PC-9 (cell line): ENCODE measurements around the gene KIFC1. TPM values are rescaled to one million over a fixed set of nuclear protein-coding genes. Genes with fewer than 3 reads are reported as not detected.
A peak's percentile ranks its signal among the peaks of the same experiment; 100 is the strongest.

Source experiments
- BruUV-seq: library from RNA; stranded (reverse); fragments of 400-500 nt; replicated peaks from 2 replicates; lab custom pipeline; 2021; lab: Mats Ljungman, UMichigan
- CTCF ChIA-PET: fragments of 300-600 bp; sonication (Branson Sonifier 250); formaldehyde crosslinking; loops from one replicate; lab custom pipeline; 2022; ENCODE audit warnings: antibody characterized with exemption; lab: Charles Lee
- POLR2A ChIA-PET: fragments of 300-600 bp; sonication (Branson Sonifier 250); formaldehyde crosslinking; loops from one replicate; lab custom pipeline; 2022; ENCODE audit warnings: antibody characterized with exemption; ENCODE audit not compliant: unreplicated experiment; lab: Charles Lee
- DNase-seq, 2 experiments: peaks; one replicate each; pipeline versions ENCODE4 v3.0.0 to v3.0.0-alpha.2; 2015 to 2022; ENCODE audit warnings: mixed read lengths in 1 of 2
- H2AFZ ChIP-seq: fragments of 200-600 bp; sonication (generic); 2 replicates; pipeline ENCODE4 v1.8.1; 2017; ENCODE audit warnings: antibody characterized with exemption
- H3F3A ChIP-seq: fragments of 200-600 bp; sonication (generic); 2 replicates; pipeline ENCODE4 v1.8.1; 2017; ENCODE audit warnings: antibody characterized with exemption, mild to moderate bottlenecking, low read depth; ENCODE audit not compliant: insufficient read depth
- H3K27ac ChIP-seq: fragments of 200-600 bp; sonication (generic); 2 replicates; pipeline ENCODE4 v1.6.1; 2016; ENCODE audit warnings: mixed run types
- H3K27me3 ChIP-seq: fragments of 200-600 bp; sonication (generic); 2 replicates; pipeline ENCODE4 v1.6.1; 2016; ENCODE audit warnings: low read depth, mixed run types; ENCODE audit not compliant: insufficient read depth
- H3K36me3 ChIP-seq: fragments of 200-600 bp; sonication (generic); 2 replicates; pipeline ENCODE4 v1.6.1; 2016; ENCODE audit warnings: low read depth, mixed run types
- H3K4me1 ChIP-seq: fragments of 200-600 bp; sonication (generic); replicated peaks from 2 replicates; pipeline ENCODE4 v1.6.1; 2016; ENCODE audit warnings: mixed run types; ENCODE audit not compliant: insufficient read depth
- H3K4me2 ChIP-seq: fragments of 200-600 bp; sonication (generic); 2 replicates; pipeline ENCODE4 v1.6.1; 2017; ENCODE audit warnings: mixed run types
- H3K4me3 ChIP-seq: fragments of 200-600 bp; sonication (generic); 2 replicates; pipeline ENCODE4 v1.6.1; 2016; ENCODE audit warnings: mixed run types
- H3K79me2 ChIP-seq: fragments of 200-600 bp; sonication (generic); 2 replicates; pipeline ENCODE4 v1.6.1; 2017; ENCODE audit warnings: low read depth, mixed run types
- H3K9me2 ChIP-seq: fragments of 200-600 bp; sonication (generic); 2 replicates; pipeline ENCODE4 v1.8.1; 2017; ENCODE audit warnings: mild to moderate bottlenecking; ENCODE audit not compliant: insufficient read depth
- H3K9me3 ChIP-seq: fragments of 200-600 bp; sonication (generic); 2 replicates; pipeline ENCODE4 v1.8.1; 2016; ENCODE audit warnings: low read depth; ENCODE audit not compliant: insufficient read depth
- H4K20me1 ChIP-seq: fragments of 200-600 bp; sonication (generic); 2 replicates; pipeline ENCODE4 v1.8.1; 2017; ENCODE audit not compliant: insufficient read depth
- CTCF ChIP-seq: fragments of 200-600 bp; sonication (generic); conservative IDR thresholded peaks from 2 replicates; pipeline ENCODE4 v1.6.1; 2017; ENCODE audit warnings: mixed run types, antibody characterized with exemption, mild to moderate bottlenecking, moderate library complexity
- EZH2 ChIP-seq: fragments of 200-600 bp; sonication (generic); IDR thresholded peaks from 2 replicates; pipeline ENCODE4 v1.8.0; 2017; ENCODE audit warnings: antibody characterized with exemption, low read depth
- intact Hi-C: fragments of 100-400 bp; cut with micrococcal nuclease; formaldehyde crosslinking; loops from one replicate; pipeline ENCODE4 v1.10.0; 2022; ENCODE audit not compliant: unreplicated experiment
- total RNA-seq: library from RNA; stranded (reverse); gene quantifications from 2 replicates; pipeline ENCODE4 v1.2.3, GENCODE V29; 2021

The KIFC1 gene
- total RNA-seq, 1 experiment from 2014 or later: 91.4 TPM

GRCh38 chr6:33412140-33413009, 20.8 kb downstream of the KIFC1 start:
- Histone ChIP-seq H3K9me3 (no peaks in the 10 kb centered on the region), H3K4me3 (no peak overlapping the region; the same call in 1 of the 2 replicates), H3K27ac (no peak overlapping the region), H3K27me3 (no peaks in the 10 kb centered on the region), H3K4me2 (peak overlapping the region; percentile 89; the same call in 1 of the 2 replicates), H3F3A (peaks cover 31% of the 10 kb centered on the region), H3K79me2 (peaks cover 32% of the 10 kb centered on the region), H2AFZ (no peak overlapping the region), H3K36me3 (0 out of 2 replicates have a peak, but pooled peaks cover 6% of the 10 kb centered on the region), H3K4me1 (peaks cover 19% of the 10 kb centered on the region), H3K9me2 (no peaks in the 10 kb centered on the region), H4K20me1 (no peaks in the 10 kb centered on the region)
- intact Hi-C loops: loop anchor here (5.0 to 10.0 kb wide), 4 partner anchors 40 to 208 kb away; partner anchors contain the start of genes BAK1, HSD17B8, RGL2 and RING1
- no peak for TF ChIP-seq CTCF
- no peak for TF ChIP-seq EZH2
- ChIA-PET POLR2A (no interaction called here), CTCF (no interaction called here)
- BruUV-seq: no TSS peak
- no peak for DNase-seq

DNA sequence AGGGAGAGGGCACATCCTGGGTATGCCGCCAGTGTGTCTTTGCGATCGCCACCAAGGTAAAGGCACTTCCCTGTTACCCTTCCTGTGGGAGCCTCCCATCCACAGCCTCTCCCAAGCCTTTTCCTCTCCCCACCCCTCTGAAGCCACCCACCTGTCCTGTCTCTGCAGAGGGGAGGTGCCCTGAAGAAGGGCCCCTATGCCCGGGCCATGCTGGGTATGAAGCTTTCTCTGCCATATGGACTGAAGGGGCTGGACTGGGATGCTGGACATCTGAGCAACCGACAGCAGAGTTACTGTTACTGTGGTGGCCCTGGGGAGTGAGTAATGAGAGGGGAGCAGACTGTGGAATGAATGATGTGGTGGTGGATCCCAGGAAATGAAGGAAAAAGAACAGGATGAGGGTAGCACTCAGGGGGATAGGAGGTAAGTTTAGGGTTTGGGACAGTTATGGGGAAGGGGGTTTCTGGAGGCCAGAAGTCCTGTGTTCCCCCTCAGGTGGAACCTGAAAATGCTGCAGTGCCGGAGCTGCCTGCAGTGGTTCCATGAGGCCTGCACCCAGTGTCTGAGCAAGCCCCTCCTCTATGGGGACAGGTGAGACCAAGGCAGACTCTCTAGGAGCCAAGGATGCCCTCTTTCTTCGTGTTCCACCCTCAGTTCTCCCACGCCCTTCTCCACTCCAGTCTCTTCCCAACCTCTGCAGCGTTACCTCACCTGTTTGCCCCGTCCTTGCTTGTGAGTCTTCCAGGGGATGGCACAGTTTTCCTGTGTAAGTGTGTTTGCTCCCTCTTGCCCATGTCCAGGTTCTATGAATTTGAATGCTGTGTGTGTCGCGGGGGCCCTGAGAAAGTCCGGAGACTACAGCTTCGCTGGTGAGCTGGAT, 21.9 kb downstream of the KIFC1 start:
- H3K36me3 ChIP-seq: 0 out of 2 replicates have a peak, but pooled peaks cover 6% of the 10 kb centered on the region
- peaks cover 20% of the 10 kb centered on the region for H3K4me1 ChIP-seq
- no peaks in the 10 kb centered on the region for H3K9me2 ChIP-seq
- peaks cover 35% of the 10 kb centered on the region for H3K79me2 ChIP-seq
- no peak overlapping the region for H3K27ac ChIP-seq
- H3K9me3 ChIP-seq: no peaks in the 10 kb centered on the region
- no peak overlapping the region for H3K4me3 ChIP-seq
- CTCF ChIA-PET: no interaction called here
- no peaks in the 10 kb centered on the region for H3K27me3 ChIP-seq
- H4K20me1 ChIP-seq: no peaks in the 10 kb centered on the region
- DNase-seq: no peak
- H3F3A ChIP-seq: peaks cover 24% of the 10 kb centered on the region
- no TSS peak for BruUV-seq
- no peak overlapping the region for H2AFZ ChIP-seq
- H3K4me2 ChIP-seq: no peak overlapping the region
- no peak for TF ChIP-seq CTCF
- no peak for TF ChIP-seq EZH2
- POLR2A ChIA-PET: no interaction called here
- intact Hi-C loops: loop anchor here (5.0 to 10.0 kb wide), 4 partner anchors 39 to 209 kb away; partner anchors contain the start of genes BAK1, HSD17B8, RGL2 and RING1

DNA sequence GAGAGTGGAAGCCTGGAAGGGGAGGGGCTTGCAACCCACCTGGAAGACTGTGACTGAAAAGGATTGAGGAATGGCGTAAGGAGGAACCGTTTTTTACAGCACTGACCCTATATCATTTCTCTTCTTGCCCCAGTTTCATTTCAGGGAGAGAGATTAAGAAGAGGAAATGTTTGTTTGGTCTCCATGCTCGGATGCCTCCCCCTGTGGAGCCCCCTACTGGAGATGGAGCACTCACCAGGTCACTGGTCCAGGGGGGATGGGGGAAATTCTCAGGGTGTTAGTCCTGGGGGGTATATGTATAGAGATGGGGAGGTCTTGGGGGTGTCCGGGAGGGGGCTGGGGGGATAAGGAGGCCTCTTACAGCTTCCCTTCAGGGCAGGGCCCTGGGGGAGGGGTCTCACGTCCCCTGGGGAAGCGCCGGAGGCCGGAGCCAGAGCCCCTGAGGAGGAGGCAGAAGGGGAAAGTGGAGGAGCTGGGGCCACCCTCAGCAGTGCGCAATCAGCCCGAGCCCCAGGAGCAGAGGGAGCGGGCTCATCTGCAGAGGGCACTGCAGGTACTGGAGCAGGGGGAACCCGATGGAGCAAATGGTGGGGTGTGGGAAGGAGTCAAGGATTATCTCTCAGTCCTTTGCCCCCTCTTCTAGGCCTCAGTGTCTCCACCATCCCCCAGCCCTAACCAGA, 23.1 kb downstream of the KIFC1 start:
- Histone ChIP-seq H2AFZ (no peak overlapping the region), H4K20me1 (no peaks in the 10 kb centered on the region), H3K9me3 (no peaks in the 10 kb centered on the region), H3K27me3 (no peaks in the 10 kb centered on the region), H3K4me3 (no peak overlapping the region), H3K4me1 (peaks cover 20% of the 10 kb centered on the region), H3K27ac (no peak overlapping the region), H3K79me2 (peaks cover 35% of the 10 kb centered on the region), H3K9me2 (no peaks in the 10 kb centered on the region), H3F3A (peaks cover 13% of the 10 kb centered on the region), H3K4me2 (no peak overlapping the region), H3K36me3 (0 out of 2 replicates have a peak, but pooled peaks cover 6% of the 10 kb centered on the region)
- ChIA-PET POLR2A (no interaction called here), CTCF (no interaction called here)
- TF ChIP-seq CTCF (no peak; the same call in 1 of the 2 replicates), EZH2 (no peak)
- BruUV-seq: no TSS peak
- intact Hi-C loops: loop anchor here (5.0 to 10.0 kb wide), 4 partner anchors 38 to 210 kb away; partner anchors contain the start of genes BAK1, HSD17B8, RGL2 and RING1
- no peak for DNase-seq
